ENCODE results near the gene SEPTIN1.
A peak's percentile ranks its signal among the peaks of the same experiment; 100 is the strongest.
"Not testable (repeated sequence)": the region's sequence is repeated elsewhere in the genome, so short reads cannot be mapped to it uniquely, and the experiment has no call there.

SEPTIN1 gene

DNA sequence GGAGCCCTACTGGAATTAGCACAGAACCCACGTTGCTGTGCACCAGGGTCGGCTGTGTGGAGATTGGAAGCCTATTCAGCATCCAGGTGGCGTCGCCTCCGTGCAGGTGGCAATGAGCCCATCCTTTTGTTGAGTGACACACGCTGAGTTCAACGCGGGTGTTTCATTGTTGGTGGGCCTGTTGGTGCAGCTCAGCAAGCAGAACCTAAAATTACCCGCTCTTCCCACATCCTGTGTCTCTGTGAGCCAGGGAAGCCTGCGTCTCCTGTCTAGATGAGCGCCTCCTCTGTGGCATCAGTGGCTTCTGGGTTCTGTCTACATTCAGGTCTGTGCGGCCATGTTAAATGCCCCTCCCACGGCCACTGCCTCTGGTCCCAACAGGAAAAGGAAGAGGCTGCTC is 41.7 kb downstream of the SEPTIN1 start:
- DNase-seq (ENCODE audit: low read depth): no peak

DNA sequence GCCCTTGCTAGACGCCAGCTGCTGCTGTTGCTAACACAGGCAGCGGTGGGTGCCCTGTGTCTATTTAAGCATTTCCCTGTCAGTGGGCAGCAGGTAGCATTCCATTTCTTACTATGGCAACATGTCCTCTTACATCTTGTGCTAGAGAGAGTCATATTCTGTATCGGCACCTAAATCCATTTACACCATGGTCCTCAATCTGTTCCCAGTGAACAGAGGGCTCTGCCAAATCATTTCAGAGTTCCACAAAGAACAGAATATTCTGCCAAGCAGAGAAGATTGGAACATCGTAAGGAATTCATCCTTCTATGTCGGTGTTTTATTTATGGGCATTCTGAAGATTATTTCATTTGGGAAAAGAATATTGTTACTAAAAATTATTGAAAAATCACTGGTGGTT is 43.6 kb downstream of the SEPTIN1 start:
- DNase-seq (ENCODE audit: low read depth): not testable (repeated sequence)

DNA sequence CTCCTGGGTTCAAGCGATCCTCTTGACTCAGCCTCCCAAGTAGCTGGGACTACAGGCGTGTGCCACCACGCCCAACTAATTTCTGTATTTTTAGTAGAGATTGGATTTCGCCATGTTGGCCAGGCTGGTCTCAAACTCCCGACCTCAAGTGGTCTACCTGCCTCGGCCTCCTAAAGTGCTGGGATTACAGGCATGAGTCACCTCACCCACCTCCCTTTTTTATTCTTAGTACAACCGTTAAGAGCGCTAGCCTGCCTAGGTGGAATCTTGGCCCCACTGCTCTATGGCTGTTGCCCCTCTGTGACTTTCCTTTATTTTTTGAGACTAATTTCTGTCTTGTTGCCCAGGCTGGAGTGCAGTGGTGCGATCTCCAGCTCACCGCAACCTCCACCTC is 44.4 kb downstream of the SEPTIN1 start:
- DNase-seq (ENCODE audit: low read depth): not testable (repeated sequence)

DNA sequence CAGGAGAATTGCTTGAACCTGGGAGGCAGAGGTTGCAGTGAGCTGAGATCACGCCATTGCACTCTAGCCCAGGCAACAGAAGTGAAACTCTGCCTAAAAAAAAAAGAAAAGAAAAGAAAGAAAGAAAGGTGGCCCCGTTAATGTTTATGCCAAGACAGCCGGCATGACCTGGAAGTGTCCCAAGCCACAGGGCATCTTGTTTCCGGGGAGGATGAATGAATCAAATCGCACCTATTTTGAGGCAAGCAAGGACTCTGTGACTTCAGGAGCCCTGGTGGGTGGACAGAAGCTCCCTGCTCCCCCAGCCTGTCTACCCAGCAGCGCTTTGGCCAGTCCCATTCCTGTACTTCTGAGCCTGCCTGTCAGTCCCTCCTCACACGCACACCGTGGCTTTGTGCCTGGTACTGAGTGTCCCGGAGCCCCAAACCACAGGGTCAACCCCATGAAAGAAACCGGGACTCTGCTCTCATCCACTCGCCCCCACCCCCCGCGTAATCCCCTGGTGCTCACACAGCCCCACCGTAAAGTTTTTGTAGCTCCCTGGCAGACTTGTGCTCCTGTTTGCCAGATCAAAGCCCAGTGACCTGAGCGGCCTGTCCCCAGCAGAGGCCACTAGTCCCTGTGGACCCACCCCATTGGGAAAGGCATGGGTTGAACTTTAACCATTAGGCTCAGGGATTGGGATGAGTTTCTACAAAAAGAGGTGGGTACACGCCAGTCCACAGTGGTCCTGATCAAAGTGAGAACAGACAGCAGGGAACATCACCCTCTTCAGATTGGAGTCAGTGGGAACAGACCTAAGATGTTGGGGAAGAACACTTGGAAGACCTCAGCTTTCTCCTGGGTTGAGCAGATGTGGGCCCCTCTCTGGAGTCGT is 46.5 kb downstream of the SEPTIN1 start:
- DNase-seq (ENCODE audit: low read depth): no peak

DNA sequence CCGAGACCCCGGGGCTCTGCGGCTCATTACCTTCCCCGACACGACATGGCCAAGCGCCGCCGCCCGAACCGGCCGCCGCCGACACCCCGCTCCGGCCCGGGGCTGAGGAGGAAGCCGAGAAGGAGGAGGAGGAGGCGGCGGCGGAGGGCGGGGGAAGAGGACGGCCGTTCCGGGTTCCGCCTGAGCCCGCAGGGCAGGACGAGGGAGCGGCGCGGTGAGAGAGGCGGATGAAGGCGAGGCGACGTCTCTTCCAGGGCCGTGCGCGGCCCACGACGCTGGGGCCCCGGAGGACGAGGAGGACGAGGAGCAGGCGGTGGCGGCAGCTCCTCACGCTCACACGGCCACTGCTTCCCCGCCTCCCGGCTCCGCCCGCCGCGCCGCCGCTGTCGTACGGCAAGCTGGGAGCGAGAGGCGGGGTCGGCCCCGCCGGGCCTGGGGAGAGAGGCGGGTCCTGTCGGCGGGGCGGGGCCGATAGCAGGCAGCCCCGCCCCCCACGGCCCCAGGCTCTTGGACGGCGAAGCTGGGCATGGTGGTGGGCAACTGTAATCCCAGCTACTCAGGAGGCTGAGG is 47.2 kb downstream of the SEPTIN1 start:
- peak; percentile 77 for DNase-seq (ENCODE audit: low read depth)

DNA sequence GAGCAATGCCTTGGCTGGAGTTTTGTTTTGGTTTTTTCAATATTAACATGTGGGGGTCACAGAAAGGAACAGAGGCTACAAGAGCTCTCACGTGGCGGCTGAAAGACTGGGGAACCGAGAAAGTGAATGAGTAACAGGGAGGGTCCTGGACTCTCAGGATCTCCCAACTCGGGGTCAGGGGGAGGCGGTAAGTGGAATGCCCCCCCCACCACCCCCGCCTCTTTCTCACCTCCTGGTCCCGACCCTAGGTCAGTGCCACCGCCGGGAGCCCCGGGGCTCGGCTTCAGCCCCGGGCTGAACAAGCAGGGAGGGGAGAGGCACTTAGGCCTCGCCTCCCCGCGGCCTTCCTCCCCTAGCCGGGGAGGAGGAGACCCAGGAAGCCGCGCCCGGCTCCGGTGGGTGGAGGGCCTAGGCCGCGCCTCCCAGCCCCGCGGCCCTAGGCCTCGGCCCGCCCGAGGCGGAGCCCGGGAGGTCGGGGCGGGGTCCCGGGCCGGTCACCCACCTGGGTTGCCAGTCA is 47.8 kb downstream of the SEPTIN1 start:
- DNase-seq (ENCODE audit: low read depth): peak; percentile 80

Measured in stimulated activated CD8-positive, alpha-beta memory T cell treated with anti-CD3 and anti-CD28 coated beads, Interleukin-4, amount 100 ng/mL, for 24 hours (primary cell).